ENCODE data around the gene EIF2S3B. TPM values are rescaled to one million over a fixed set of nuclear protein-coding genes. Genes with fewer than 3 reads are reported as not detected.

Gene EIF2S3B
- total RNA-seq = 1.5 and 1.7 TPM in 2 replicates

GRCh38 chr12:10505620-10506019, at the start of gene EIF2S3B:
Gene EIF2S3B (plus strand): TSS chr12:10505890. CDS start chr12:10505903, 13 bp downstream.

Small RNA genes within 50 kb of the gene (small RNA-seq; reads per million reads assigned to genes)
- not detected for gene SLC25A39P2

Other genes starting within 250 kb of the EIF2S3B start
- 0.07 and 0.27 TPM in 2 replicates for gene KLRD1, start 198.0 kb upstream of the EIF2S3B start, total RNA-seq
- not detected in 2 replicates for gene KLRK1, start 115.8 kb upstream of the EIF2S3B start, total RNA-seq
- not detected in 2 replicates for gene KLRC4, start 96.1 kb upstream of the EIF2S3B start, total RNA-seq
- gene KLRC3, start 85.3 kb upstream of the EIF2S3B start, total RNA-seq = 0.13 TPM in 1 of 2 replicates, not detected in the other
- not detected in 2 replicates for gene KLRC2, start 69.9 kb upstream of the EIF2S3B start, total RNA-seq
- not detected in 2 replicates for gene KLRC1, start 52.5 kb upstream of the EIF2S3B start, total RNA-seq
- 31.6 and 36.4 TPM in 2 replicates for gene MAGOHB, start 107.7 kb downstream of the EIF2S3B start, total RNA-seq
- gene STYK1, start 168.2 kb downstream of the EIF2S3B start, total RNA-seq = 12.3 and 14.4 TPM in 2 replicates
- gene YBX3, start 217.4 kb downstream of the EIF2S3B start, total RNA-seq = 395 and 439 TPM in 2 replicates

All from thoracic aorta endothelial cell (primary cell).